GM21576 (cell line): ENCODE results near the gene BICRAL.

Experiments
- ATAC-seq: cut with Tn5 transposase; IDR thresholded peaks from one replicate; pipeline ENCODE4 v1.9.1; 2021; ENCODE audit warnings: mild to moderate bottlenecking, moderate library complexity; ENCODE audit not compliant: unreplicated experiment

BICRAL gene

GRCh38 chr6:42764911-42765648, 16.8 kb upstream of the BICRAL start:
- ATAC-seq: no peak

DNA sequence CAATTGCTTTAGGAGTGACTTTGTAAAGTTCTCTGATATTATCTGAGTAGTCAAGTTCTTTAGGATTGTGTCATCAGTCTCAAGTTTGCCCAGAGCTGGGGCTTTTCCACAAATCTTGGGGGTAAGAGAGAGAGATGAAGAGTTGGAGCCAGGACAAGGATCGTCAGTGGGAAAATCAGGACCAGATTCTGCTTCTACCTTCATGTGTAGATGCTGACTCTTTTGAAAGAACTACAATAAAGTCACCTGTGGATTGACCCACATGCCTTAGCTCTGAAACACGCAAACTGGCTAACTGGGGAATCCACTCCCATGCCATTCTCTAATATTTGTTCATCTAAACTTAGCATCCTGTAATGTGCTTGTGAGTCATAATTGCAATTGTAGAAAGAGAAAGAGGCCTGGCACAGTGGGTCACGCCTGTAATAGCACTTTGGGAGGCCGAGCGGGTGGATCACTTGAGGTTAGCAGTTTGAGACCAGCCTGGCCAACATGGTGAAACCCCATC, 15.6 kb upstream of the BICRAL start:
- ATAC-seq: no peak

DNA sequence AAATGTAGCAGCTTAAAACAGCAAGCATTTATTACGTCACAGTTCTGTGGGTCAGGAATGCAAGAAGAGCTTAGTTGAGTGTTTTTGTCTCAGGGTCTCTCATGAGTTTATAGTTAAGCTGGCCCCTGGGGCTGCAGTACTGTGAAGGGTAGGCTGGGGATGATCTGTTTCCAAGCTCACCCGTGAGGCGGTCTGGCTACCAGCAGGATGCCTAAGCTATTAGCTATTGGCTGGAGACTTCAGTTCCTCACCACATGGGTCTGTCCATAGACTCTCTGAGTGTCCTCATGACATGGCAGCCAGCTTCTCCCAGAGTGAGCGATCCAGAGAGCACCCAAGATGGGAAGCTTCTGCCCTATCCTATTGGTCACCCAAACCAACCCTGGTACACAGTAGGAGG, 12.8 kb upstream of the BICRAL start:
- no peak for ATAC-seq

- no peak for ATAC-seq
Measured at GRCh38 chr6:42769836-42770235, 12.0 kb upstream of the BICRAL start.

- no peak for ATAC-seq
Measured at GRCh38 chr6:42771741-42772100, 10.1 kb upstream of the BICRAL start.

DNA sequence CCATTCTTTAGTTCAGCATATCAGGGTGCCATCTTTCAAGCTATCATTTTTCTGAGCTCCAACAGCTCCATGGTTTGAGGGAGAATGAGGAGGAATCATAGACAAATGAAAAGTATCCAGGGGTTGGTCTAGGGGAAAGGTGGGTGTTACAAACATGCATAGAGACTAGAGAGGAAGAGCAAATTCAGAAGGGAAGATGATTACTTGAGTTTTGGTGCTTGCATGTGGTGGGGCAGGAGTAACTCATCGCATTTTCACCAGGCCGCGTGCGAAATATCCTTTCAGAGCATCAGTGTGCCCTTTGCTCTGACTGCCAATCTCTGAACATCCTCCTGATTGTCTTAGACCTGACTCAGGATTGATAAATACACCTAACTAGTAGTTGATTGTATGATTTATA, 7.7 kb upstream of the BICRAL start:
- ATAC-seq: no peak

- peak; percentile 49 for ATAC-seq
Measured at GRCh38 chr6:42774821-42775487, 6.9 kb upstream of the BICRAL start.

- ATAC-seq: peak; percentile 34
Measured at GRCh38 chr6:42777126-42777822, 4.6 kb upstream of the BICRAL start.

GRCh38 chr6:42778122-42778521, 3.7 kb upstream of the BICRAL start:
- ATAC-seq: no peak

DNA sequence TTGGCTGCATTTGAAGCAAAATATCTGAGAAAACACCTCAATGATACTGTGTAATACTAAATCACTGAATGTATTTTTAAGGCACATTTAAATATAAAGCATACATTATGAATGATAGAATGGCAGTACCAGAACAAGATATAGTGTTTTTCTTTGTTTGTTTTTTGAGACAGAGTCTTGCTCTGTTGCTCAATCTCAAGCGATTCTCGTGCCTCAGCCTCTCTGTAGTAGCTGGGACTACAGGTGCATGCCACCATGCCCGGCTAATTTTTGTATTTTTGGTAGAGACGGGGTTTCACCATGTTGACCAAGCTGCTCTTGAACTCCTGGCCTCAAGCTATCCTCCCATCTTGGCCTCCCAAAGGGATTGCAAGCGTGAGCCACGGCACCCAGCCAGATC, 2.3 kb upstream of the BICRAL start:
- no peak for ATAC-seq

GRCh38 chr6:42781546-42781795, 381 bp upstream of the BICRAL start:
- ATAC-seq: no peak

- ATAC-seq: peak; percentile 10
Measured at GRCh38 chr6:42782689-42783176, 881 bp downstream of the BICRAL start.

- ATAC-seq: peak; percentile 42
Measured at GRCh38 chr6:42783177-42783875, 1.5 kb downstream of the BICRAL start.

DNA sequence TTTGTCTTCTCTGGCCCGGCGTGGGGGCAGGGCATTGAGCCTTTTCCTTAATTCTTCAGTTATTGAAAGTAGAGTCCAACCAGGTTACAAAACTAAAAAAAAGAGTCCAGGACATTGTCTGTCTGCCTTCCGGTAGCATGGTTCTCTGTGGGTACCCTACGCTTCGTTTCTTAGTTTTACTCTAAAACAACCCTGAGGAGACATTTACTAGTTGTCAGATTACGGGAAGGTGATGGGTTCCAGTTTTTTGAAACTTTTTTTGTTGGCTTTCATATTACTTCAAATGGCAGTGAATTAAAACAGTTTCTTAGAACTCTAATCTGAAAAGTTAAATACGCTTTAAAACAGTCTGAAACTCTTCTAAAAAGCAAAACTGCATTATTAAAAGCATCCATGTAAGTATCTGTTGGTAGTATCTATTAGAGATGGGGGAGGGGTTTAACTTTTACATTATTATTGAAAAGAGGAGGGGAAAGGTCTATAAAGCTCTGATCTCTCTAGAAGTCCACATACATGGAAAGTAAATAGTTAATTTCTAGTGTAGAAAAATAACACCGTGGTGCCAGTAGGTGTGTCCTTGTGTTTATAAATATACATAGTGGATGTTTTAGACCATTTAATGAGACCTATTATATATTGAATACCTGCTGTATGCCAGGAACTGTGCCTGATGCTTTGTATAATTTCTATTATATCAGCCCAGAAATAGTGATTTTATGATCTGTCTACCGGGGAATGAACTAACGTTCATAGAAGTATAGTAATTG, 2.2 kb downstream of the BICRAL start:
- ATAC-seq: no peak

DNA sequence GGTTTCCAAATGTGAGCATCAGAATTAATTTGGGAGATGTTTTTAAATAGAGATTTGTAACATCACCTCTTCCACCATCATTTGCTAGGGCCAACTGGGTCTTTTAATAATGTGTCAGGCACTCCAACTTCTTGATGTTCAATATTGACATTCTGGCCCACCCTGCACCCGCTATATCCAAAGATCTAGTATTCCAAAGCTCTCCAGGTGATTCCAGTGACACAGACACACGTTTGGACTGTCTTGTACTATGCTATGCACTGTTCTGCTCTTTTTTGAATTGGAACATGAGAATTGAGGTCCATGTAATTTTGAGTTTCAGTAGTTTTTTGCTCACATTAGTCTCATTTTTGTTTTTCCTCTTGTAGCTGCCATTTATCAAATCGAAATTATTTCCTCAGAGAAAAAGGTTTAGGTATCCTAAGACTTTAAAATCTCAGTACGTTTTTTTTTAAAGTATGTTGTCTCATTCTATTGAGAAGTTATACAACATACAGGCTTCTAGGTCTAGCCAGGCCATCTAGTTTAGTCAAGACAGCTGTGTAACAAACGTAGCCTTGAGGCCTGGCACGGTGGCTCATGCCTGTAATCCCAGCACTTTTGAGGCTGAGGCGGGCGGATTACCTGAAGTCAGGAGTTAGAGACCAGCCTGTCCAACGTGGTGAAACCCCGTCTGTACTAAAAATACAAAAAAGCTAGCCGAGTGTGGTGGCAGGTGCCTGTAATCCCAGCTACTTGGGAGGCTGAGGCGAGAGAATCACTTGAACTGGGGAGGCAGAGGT, 3.1 kb downstream of the BICRAL start:
- no peak for ATAC-seq

DNA sequence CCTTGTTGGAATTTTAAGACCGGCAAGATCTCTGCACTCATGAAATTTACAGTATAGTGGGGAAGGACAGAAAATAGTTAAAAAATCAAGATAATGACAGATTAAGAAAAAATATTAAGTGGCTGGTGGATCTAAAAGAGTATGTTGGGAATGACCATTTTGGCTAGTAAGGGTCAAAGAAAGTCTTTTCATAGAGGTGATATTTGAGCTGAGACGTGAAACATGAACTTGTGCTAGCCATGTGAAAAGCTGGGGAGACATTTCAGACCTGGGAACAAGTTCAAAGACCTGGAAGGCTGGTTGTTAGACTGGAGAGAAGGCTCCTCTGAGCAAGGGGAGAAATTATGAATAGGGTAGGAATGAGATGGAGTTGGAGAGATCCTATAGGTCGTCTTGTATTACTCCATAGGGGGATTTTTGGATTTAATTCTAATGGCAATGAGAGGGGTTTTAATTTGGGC, 4.7 kb downstream of the BICRAL start:
- ATAC-seq: no peak

GRCh38 chr6:42787063-42787472, 5.2 kb downstream of the BICRAL start:
- ATAC-seq: no peak

DNA sequence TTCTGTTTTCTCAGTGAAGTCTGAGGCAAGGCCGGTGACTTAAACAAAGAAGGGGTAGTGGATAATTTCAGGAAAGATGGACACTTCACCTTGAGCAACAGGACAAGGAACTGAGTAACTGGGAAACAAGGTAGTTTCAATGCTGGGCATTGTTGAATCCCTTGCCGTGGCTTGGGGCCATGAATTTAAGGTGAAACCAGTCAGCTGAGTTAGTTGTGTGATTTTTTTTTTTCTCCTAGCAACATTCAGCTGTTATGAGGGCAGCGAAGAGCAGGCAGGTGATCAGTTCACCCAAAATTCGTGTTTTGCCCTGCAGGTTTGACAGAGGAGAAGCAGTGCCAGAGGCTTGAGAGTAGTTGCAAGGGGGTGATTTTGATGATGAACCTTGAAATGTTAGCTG, 6.8 kb downstream of the BICRAL start:
- no peak for ATAC-seq

DNA sequence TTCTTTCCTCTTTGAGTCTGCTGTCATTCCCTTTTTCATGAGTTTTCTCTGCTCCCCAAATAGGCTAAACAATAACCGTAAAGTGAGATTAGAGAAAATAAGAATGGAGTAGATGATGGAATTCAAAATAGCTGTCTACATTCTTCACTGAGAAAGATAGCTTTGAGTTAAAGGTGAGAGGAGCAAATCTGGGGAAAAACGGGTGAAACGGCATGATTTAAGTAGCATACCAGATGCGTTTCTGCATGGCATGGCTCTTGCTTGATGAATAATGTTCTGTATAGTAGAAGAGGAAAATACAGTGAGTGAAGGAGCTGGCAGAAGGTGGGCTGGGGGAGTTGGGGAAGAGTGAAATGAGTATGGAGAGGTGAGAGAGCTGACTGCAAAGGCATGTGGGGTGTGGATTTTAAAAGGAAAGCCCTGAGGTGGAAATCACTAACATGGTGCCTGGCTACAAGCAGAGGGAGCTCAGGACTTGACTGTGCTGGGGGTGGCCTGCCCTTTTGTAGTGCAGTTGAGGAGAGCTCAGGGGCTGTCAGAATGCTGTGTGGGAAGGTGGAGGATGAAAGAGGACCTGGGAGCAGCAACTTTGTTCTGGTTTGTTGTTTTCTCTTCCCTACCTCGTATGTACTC, 8.8 kb downstream of the BICRAL start:
- no peak for ATAC-seq
